ENCODE results near the gene ACAP1. TPM values are rescaled to one million over a fixed set of nuclear protein-coding genes. Genes with fewer than 3 reads are reported as not detected.

Gene ACAP1
- total RNA-seq, 1 donor from 2014 or later: 6.8 TPM

GRCh38 chr17:7292729-7293128, 43.6 kb upstream of the ACAP1 start:
- no peak overlapping the region for H3K27ac Mint-ChIP-seq (ENCODE audit: unreplicated experiment)
- DNase-seq (ENCODE audit: low spot score): no peak
- no peak overlapping the region for H3K4me3 Mint-ChIP-seq (ENCODE audit: unreplicated experiment)
- TF ChIP-seq CTCF (IDR thresholded peaks at IDR 0.05): no peak
- H3K9me3 Mint-ChIP-seq (ENCODE audit: low read depth): no peaks in the 10 kb centered on the region
- H3K27me3 Mint-ChIP-seq (ENCODE audit: low read depth): peaks cover 30% of the 10 kb centered on the region
- H3K36me3 Mint-ChIP-seq (ENCODE audit: low read depth): no peaks in the 10 kb centered on the region
- H3K4me1 Mint-ChIP-seq (ENCODE audit: low read depth): peaks cover 22% of the 10 kb centered on the region

- DNase-seq (ENCODE audit: low spot score): no peak
- no peaks in the 10 kb centered on the region for H3K9me3 Mint-ChIP-seq (ENCODE audit: low read depth)
- peaks cover 26% of the 10 kb centered on the region for H3K27me3 Mint-ChIP-seq (ENCODE audit: low read depth)
- no peak overlapping the region for H3K27ac Mint-ChIP-seq (ENCODE audit: unreplicated experiment)
- no peak overlapping the region for H3K4me3 Mint-ChIP-seq (ENCODE audit: unreplicated experiment)
- peaks cover 22% of the 10 kb centered on the region for H3K4me1 Mint-ChIP-seq (ENCODE audit: low read depth)
- no peak for TF ChIP-seq CTCF (IDR thresholded peaks at IDR 0.05)
- no peaks in the 10 kb centered on the region for H3K36me3 Mint-ChIP-seq (ENCODE audit: low read depth)
Observed at GRCh38 chr17:7293159-7293558, 43.2 kb upstream of the ACAP1 start.

- peak overlapping the region; percentile 16 for H3K4me3 Mint-ChIP-seq (ENCODE audit: unreplicated experiment)
- no peaks in the 10 kb centered on the region for H3K36me3 Mint-ChIP-seq (ENCODE audit: low read depth)
- no peak for DNase-seq (ENCODE audit: low spot score)
- H3K9me3 Mint-ChIP-seq (ENCODE audit: low read depth): no peaks in the 10 kb centered on the region
- H3K4me1 Mint-ChIP-seq (ENCODE audit: low read depth): peaks cover 22% of the 10 kb centered on the region
- TF ChIP-seq CTCF (IDR thresholded peaks at IDR 0.05): no peak
- peaks cover 23% of the 10 kb centered on the region for H3K27me3 Mint-ChIP-seq (ENCODE audit: low read depth)
- no peak overlapping the region for H3K27ac Mint-ChIP-seq (ENCODE audit: unreplicated experiment)
Observed at GRCh38 chr17:7293816-7294613, 42.3 kb upstream of the ACAP1 start.

DNA sequence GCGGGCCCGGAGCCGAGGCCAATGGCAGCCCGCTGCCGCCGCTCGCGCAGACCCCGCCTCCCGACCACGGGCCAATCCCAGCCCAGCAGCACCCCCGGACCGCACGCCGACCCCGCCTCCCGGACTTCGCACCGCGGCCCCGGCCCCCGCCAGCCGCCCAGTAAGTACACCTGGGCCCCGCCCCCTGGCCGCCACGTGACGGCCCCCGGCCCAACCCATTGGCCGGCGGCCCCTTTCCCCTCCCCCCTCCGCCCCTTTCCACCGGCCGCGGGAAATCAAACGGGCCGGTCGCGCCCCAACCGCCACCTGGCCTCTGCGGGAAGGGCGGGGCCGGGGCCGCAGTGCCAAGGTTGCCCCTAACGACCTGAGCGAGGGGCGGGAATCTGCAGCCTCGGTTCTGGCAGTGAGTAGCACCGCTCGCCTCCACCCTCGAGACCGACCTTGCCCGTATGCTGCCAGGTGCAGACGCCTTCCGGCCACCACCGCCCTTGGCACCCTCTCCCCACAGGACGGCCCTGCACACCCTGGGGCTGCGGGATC, 41.6 kb upstream of the ACAP1 start, which contains the start of gene YBX2:
Gene YBX2 (minus strand): TSS at position 26 of the 540 bp plus-strand sequence. CDS start 139 bp downstream, outside the sequence.
- Mint-ChIP-seq H3K4me1 (ENCODE audit: low read depth) (peaks cover 22% of the 10 kb centered on the region), H3K4me3 (ENCODE audit: unreplicated experiment) (peak within 1 kb of the TSS; percentile 55), H3K9me3 (ENCODE audit: low read depth) (no peaks in the 10 kb centered on the region), H3K27ac (ENCODE audit: unreplicated experiment) (no peak within 1 kb of the TSS), H3K27me3 (ENCODE audit: low read depth) (peaks cover 23% of the 10 kb centered on the region), H3K36me3 (ENCODE audit: low read depth) (no peaks in the 10 kb centered on the region)
- no peak for DNase-seq (ENCODE audit: low spot score)
- no peak for TF ChIP-seq CTCF (IDR thresholded peaks at IDR 0.05)

DNA sequence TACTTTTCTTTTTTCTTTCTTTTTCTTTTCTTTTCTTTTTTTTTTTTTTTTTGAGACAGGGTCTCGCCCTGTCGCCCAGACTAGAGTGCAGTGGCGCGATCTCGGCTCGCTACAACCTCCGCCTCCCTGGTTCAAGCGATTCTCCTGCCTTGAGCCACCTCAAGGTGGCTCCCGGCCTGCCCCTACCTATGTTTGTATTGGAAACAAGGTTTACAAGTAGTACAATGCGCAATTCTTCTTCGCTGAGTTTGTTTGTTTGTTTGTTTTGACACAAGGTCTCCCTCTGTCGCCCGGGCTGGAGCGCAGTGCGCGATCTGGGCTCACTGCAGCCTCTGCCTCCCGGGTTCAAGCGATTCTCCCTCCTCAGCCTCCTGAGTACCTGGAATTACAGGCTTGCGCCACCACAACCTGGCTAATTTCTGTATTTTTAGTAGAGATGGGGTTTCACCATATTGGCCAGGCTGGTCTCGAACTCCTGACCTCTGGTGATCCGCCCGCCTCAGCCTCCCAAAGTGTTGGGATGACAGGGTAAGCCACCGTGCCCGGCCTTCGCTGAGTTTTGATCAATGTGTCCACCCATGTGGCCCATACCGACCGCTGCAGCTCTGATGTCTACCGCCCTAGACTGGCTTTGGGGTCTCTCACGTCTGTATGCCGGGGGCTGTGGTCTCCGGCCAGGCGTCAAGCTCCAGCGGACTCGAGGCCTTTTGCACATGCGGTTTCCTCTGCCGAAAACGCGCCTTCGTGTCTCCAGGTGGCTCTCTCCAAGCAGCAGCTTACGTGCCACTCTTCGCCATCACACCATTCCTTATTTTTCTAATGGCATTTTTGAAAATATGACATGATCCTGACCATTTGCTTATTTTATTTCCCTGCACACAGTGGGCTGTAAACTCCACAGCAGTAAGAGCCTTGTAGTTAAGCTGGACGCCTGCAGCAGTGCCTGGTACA, 40.8 kb upstream of the ACAP1 start:
- Mint-ChIP-seq H3K36me3 (ENCODE audit: low read depth) (no peaks in the 10 kb centered on the region), H3K4me3 (ENCODE audit: unreplicated experiment) (peak overlapping the region; percentile 55), H3K4me1 (ENCODE audit: low read depth) (peaks cover 22% of the 10 kb centered on the region), H3K9me3 (ENCODE audit: low read depth) (no peaks in the 10 kb centered on the region), H3K27me3 (ENCODE audit: low read depth) (peaks cover 22% of the 10 kb centered on the region), H3K27ac (ENCODE audit: unreplicated experiment) (no peak overlapping the region)
- no peak for DNase-seq (ENCODE audit: low spot score)
- no peak for TF ChIP-seq CTCF (IDR thresholded peaks at IDR 0.05)
